GM21360 (cell line): Measurements from ENCODE around the gene MYOM3.
"Not testable (repeated sequence)": the region's sequence is repeated elsewhere in the genome, so short reads cannot be mapped to it uniquely, and the experiment has no call there.

Experiments used
- ATAC-seq: cut with Tn5 transposase; IDR thresholded peaks from one replicate; pipeline ENCODE4 v1.9.1; 2021; ENCODE audit warnings: mild to moderate bottlenecking, moderate library complexity; ENCODE audit not compliant: unreplicated experiment

The MYOM3 gene

GRCh38 chr1:24047110-24047477 lies 64.8 kb downstream of the MYOM3 start:
- ATAC-seq = no peak

GRCh38 chr1:24045771-24046170 lies 66.2 kb downstream of the MYOM3 start:
- no peak for ATAC-seq

- ATAC-seq = not testable (repeated sequence)
These were observed 67.3 kb downstream of the MYOM3 start for GRCh38 chr1:24044672-24045071.

GRCh38 chr1:24043345-24044032 lies 68.4 kb downstream of the MYOM3 start:
- ATAC-seq = no peak

- ATAC-seq = no peak
These were observed 69.6 kb downstream of the MYOM3 start for GRCh38 chr1:24042315-24042714.

- no peak for ATAC-seq
These were observed 75.8 kb downstream of the MYOM3 start for GRCh38 chr1:24036088-24036487.

GRCh38 chr1:24032981-24033380 lies 79.0 kb downstream of the MYOM3 start:
- ATAC-seq = no peak

- ATAC-seq = not testable (repeated sequence)
These were observed 80.9 kb downstream of the MYOM3 start for GRCh38 chr1:24030976-24031516.

- no peak for ATAC-seq
These were observed 84.0 kb downstream of the MYOM3 start for GRCh38 chr1:24027838-24028468.

GRCh38 chr1:24022581-24023361 lies 89.2 kb downstream of the MYOM3 start:
- no peak for ATAC-seq

- no peak for ATAC-seq
These were observed 90.3 kb downstream of the MYOM3 start for GRCh38 chr1:24021403-24022266.

GRCh38 chr1:24020470-24020869 lies 91.5 kb downstream of the MYOM3 start:
- no peak for ATAC-seq

GRCh38 chr1:24020025-24020424 lies 91.9 kb downstream of the MYOM3 start:
- ATAC-seq = no peak

- no peak for ATAC-seq
These were observed 93.0 kb downstream of the MYOM3 start for GRCh38 chr1:24018611-24019580.

GRCh38 chr1:24015221-24016210 lies 96.4 kb downstream of the MYOM3 start:
- ATAC-seq = no peak

GRCh38 chr1:24012878-24013277 lies 99.1 kb downstream of the MYOM3 start:
- not testable (repeated sequence) for ATAC-seq

- ATAC-seq = no peak
These were observed 101.3 kb downstream of the MYOM3 start for GRCh38 chr1:24010650-24011049.

GRCh38 chr1:24009406-24009805 lies 102.5 kb downstream of the MYOM3 start:
- ATAC-seq = no peak
